Tibial nerve (tissue), 4 donors: ENCODE measurements around the gene CDC25A. TPM values are rescaled to one million over a fixed set of nuclear protein-coding genes. Genes with fewer than 3 reads are reported as not detected.
A peak's percentile ranks its signal among the peaks of the same experiment; 100 is the strongest.

Experiments used
- DNase-seq, 2 donors: peaks; one replicate each; pipeline ENCODE4 v3.0.0-alpha.2; 2019; ENCODE audit warnings: low spot score in 2 of 2
- H3K27ac ChIP-seq, 4 donors: fragments of 200-600 bp; sonication (generic) in 3 of 4; one replicate each; pipeline ENCODE4 v1.5.1; 2017 to 2019; ENCODE audit warnings: mild to moderate bottlenecking in 1 of 4
- H3K27me3 ChIP-seq, 2 donors: fragments of 200-600 bp; sonication (generic) in 1 of 2; one replicate each; pipeline versions ENCODE4 v1.5.1 to v1.6.0; 2017 to 2019
- H3K36me3 ChIP-seq, 3 donors: fragments of 200-600 bp; sonication (generic); one replicate each; pipeline ENCODE4 v1.5.1; 2018 to 2019
- H3K4me1 ChIP-seq, 4 donors: fragments of 200-600 bp; sonication (generic) in 3 of 4; one replicate each; pipeline ENCODE4 v1.5.1; 2017 to 2019
- H3K4me3 ChIP-seq, 4 donors: fragments of 200-600 bp; sonication (generic) in 3 of 4; one replicate each; pipeline ENCODE4 v1.5.1; 2017 to 2019; ENCODE audit warnings: mild to moderate bottlenecking in 1 of 4, moderate library complexity in 1 of 4
- H3K9me3 ChIP-seq, 4 donors: fragments of 200-600 bp; sonication (generic) in 3 of 4; one replicate each; pipeline ENCODE4 v1.5.1; 2017 to 2019
- CTCF ChIP-seq, 5 experiments: fragments of 200-600 bp in 3 of 5; fragments of 450-650 bp in 2 of 5; sonication (generic) in 3 of 5; IDR thresholded peaks; one replicate each; pipeline ENCODE4 v1.5.1; 2016 to 2019; ENCODE audit warnings: antibody characterized with exemption in 5 of 5, mild to moderate bottlenecking in 3 of 5, moderate library complexity in 2 of 5
- EP300 ChIP-seq, 2 donors: sonication (generic); formaldehyde crosslinking; IDR thresholded peaks; one replicate each; pipeline ENCODE4 v1.6.1; 2017; ENCODE audit warnings: antibody characterized with exemption in 2 of 2, mild to moderate bottlenecking in 1 of 2
- POLR2A ChIP-seq, 2 donors: fragments of 450-650 bp; IDR thresholded peaks; one replicate each; pipeline ENCODE4 v1.6.1; 2017; ENCODE audit warnings: antibody characterized with exemption in 2 of 2, mild to moderate bottlenecking in 2 of 2, moderate library complexity in 2 of 2
- WGBS, 2 donors: methylation state at CpG; one replicate each; pipeline ENCODE4 v1.1.5; 2018; 5-methylcytosine and 5-hydroxymethylcytosine counted together
- total RNA-seq, 4 donors: library from RNA; depleted of rRNA; stranded (reverse); fragments of >200 nt; gene quantifications; one replicate each; pipeline ENCODE4 v1.1.0, GENCODE V29; 2016

CDC25A gene
- total RNA-seq, 4 donors from 2014 or later: 0.44 to 7.1 (median 2.1) TPM; not detected in 1

GRCh38 chr3:48128774-48129173 lies 59.4 kb downstream of the CDC25A start:
- peaks cover 0 to 28% (median 11%) of the 10 kb centered on the region in 4 donors for H3K4me1 ChIP-seq
- no peak for DNase-seq
- H3K4me3 ChIP-seq: no peak overlapping the region
- H3K27me3 ChIP-seq: no peaks in the 10 kb centered on the region
- no peaks in the 10 kb centered on the region for H3K9me3 ChIP-seq
- WGBS, 2 donors: 88 to 93% methylated on average over 1 of the region's 1 CpG
- peak overlapping the region in 2 of 4 donors; percentile 52 to 87 for H3K27ac ChIP-seq
- TF ChIP-seq CTCF (IDR thresholded peaks at IDR 0.05): no peak
- no peak for TF ChIP-seq POLR2A (IDR thresholded peaks at IDR 0.05)
- TF ChIP-seq EP300 (IDR thresholded peaks at IDR 0.05): no peak
- no peaks in the 10 kb centered on the region for H3K36me3 ChIP-seq

GRCh38 chr3:48125886-48126622 lies 62.2 kb downstream of the CDC25A start:
- TF ChIP-seq EP300 (IDR thresholded peaks at IDR 0.05): no peak
- TF ChIP-seq POLR2A (IDR thresholded peaks at IDR 0.05): no peak
- no peak for TF ChIP-seq CTCF (IDR thresholded peaks at IDR 0.05)
- WGBS, 2 donors: 97 to 100% methylated on average over 8 to 9 of the region's 9 CpGs
- H3K27ac ChIP-seq: no peak overlapping the region

GRCh38 chr3:48125013-48125705 lies 63.1 kb downstream of the CDC25A start:
- Histone ChIP-seq H3K4me3 (no peak overlapping the region), H3K27me3 (no peaks in the 10 kb centered on the region), H3K9me3 (no peaks in the 10 kb centered on the region), H3K4me1 (peaks cover 0 to 16% (median 5%) of the 10 kb centered on the region in 4 donors), H3K27ac (peak overlapping the region in 1 of 4 donors; percentile 28), H3K36me3 (no peaks in the 10 kb centered on the region)
- DNase-seq: no peak
- TF ChIP-seq EP300 (IDR thresholded peaks at IDR 0.05) (no peak), CTCF (IDR thresholded peaks at IDR 0.05) (no peak), POLR2A (IDR thresholded peaks at IDR 0.05) (no peak)
- 73 to 77% methylated on average over 8 of the region's 8 CpGs for WGBS, 2 donors

More at GRCh38 chr3:48125886-48126622, 62.2 kb downstream of the CDC25A start:
- peaks cover 0 to 25% (median 10%) of the 10 kb centered on the region in 4 donors for H3K4me1 ChIP-seq
- H3K36me3 ChIP-seq: no peaks in the 10 kb centered on the region
- H3K4me3 ChIP-seq: no peak overlapping the region
- no peak for DNase-seq
- H3K27me3 ChIP-seq: no peaks in the 10 kb centered on the region
- no peaks in the 10 kb centered on the region for H3K9me3 ChIP-seq

GRCh38 chr3:48123346-48123745 lies 64.9 kb downstream of the CDC25A start:
- H3K4me1 ChIP-seq: peaks cover 0 to 16% (median 0%) of the 10 kb centered on the region in 4 donors
- no peak for DNase-seq
- TF ChIP-seq CTCF (IDR thresholded peaks at IDR 0.05) (no peak), POLR2A (IDR thresholded peaks at IDR 0.05) (no peak), EP300 (IDR thresholded peaks at IDR 0.05) (no peak)
- no peaks in the 10 kb centered on the region for H3K27me3 ChIP-seq
- no peak overlapping the region for H3K27ac ChIP-seq
- 93 to 95% methylated on average over 6 of the region's 6 CpGs for WGBS, 2 donors
- no peaks in the 10 kb centered on the region for H3K9me3 ChIP-seq
- no peak overlapping the region for H3K4me3 ChIP-seq
- no peaks in the 10 kb centered on the region for H3K36me3 ChIP-seq

- DNase-seq: no peak
- H3K36me3 ChIP-seq: no peaks in the 10 kb centered on the region
- peaks cover 0 to 16% (median 0%) of the 10 kb centered on the region in 4 donors for H3K4me1 ChIP-seq
- H3K27ac ChIP-seq: no peak overlapping the region
- 76 to 78% methylated on average over 5 of the region's 5 CpGs for WGBS, 2 donors
- no peak overlapping the region for H3K4me3 ChIP-seq
- H3K27me3 ChIP-seq: no peaks in the 10 kb centered on the region
- TF ChIP-seq EP300 (IDR thresholded peaks at IDR 0.05) (no peak), CTCF (IDR thresholded peaks at IDR 0.05) (no peak), POLR2A (IDR thresholded peaks at IDR 0.05) (no peak)
- H3K9me3 ChIP-seq: no peaks in the 10 kb centered on the region
Measured at GRCh38 chr3:48122504-48122903, 65.7 kb downstream of the CDC25A start.
